GM12878 (cell line): Measurements from ENCODE around the gene FAM53B.

Source experiments
- CBX3 ChIP-seq: fragments of 200-600 bp; sonication (generic); IDR thresholded peaks from 2 replicates; pipeline ENCODE4 v1.6.1; 2016; ENCODE audit warnings: low read depth, borderline replicate concordance
- CTCF ChIP-seq, 3 experiments: IDR thresholded peaks in 2 of 3; conservative IDR thresholded peaks in 1 of 3; 2 replicates each; pipeline ENCODE4 v1.5.1; 2011; ENCODE audit warnings: low read depth in 3 of 3, low read length in 3 of 3, mild to moderate bottlenecking in 3 of 3, control low read depth in 2 of 3, moderate library complexity in 2 of 3, inconsistent platforms in 1 of 3, mixed read lengths in 1 of 3; ENCODE audit not compliant: control insufficient read depth in 2 of 3, insufficient read depth in 1 of 3; ENCODE audit errors: extremely low read depth in 1 of 3
- HCFC1 ChIP-seq: fragments of 150-350 bp; IDR thresholded peaks from 2 replicates; pipeline ENCODE4 v1.6.1; 2014; ENCODE audit warnings: low read length
- JUNB ChIP-seq: IDR thresholded peaks from 2 replicates; pipeline ENCODE4 v1.6.1; 2016; ENCODE audit warnings: antibody characterized with exemption, mild to moderate bottlenecking
- MXI1 ChIP-seq: fragments of 150-350 bp; IDR thresholded peaks from 2 replicates; pipeline ENCODE4 v1.6.1; 2011; ENCODE audit warnings: low read depth, mild to moderate bottlenecking, inconsistent platforms, low read length, improper control_type of control experiment
- NKRF ChIP-seq: fragments of 450-650 bp; conservative IDR thresholded peaks from 2 replicates; pipeline ENCODE4 v1.6.1; 2017; ENCODE audit warnings: mild to moderate bottlenecking, moderate library complexity
- POLR2A ChIP-seq: IDR thresholded peaks from 2 replicates; pipeline ENCODE4 v1.6.1; 2011; ENCODE audit warnings: low read depth, mild to moderate bottlenecking, low read length
- RFX5 ChIP-seq: IDR thresholded peaks from 2 replicates; pipeline ENCODE4 v1.6.1; 2011; ENCODE audit warnings: low read depth, low read length, improper control_type of control experiment

- TF ChIP-seq CTCF (IDR thresholded peaks at IDR 0.05 in 2 of 3, conservative IDR thresholded peaks at IDR 0.05 in 1 of 3; ENCODE audit: control insufficient read depth in 2 of 3, extremely low read depth in 1 of 3, insufficient read depth in 1 of 3, low read depth in 3 of 3, low read length in 3 of 3): no peak
- no peak for TF ChIP-seq NKRF
- TF ChIP-seq POLR2A: no peak
- TF ChIP-seq CBX3: no peak
- no peak for TF ChIP-seq HCFC1
- no peak for TF ChIP-seq MXI1
- no peak for TF ChIP-seq RFX5
- TF ChIP-seq JUNB: no peak
Observed at GRCh38 chr10:124648738-124649137, 95.4 kb downstream of the FAM53B start.
